ENCODE data around the gene HOXA1.

DNA sequence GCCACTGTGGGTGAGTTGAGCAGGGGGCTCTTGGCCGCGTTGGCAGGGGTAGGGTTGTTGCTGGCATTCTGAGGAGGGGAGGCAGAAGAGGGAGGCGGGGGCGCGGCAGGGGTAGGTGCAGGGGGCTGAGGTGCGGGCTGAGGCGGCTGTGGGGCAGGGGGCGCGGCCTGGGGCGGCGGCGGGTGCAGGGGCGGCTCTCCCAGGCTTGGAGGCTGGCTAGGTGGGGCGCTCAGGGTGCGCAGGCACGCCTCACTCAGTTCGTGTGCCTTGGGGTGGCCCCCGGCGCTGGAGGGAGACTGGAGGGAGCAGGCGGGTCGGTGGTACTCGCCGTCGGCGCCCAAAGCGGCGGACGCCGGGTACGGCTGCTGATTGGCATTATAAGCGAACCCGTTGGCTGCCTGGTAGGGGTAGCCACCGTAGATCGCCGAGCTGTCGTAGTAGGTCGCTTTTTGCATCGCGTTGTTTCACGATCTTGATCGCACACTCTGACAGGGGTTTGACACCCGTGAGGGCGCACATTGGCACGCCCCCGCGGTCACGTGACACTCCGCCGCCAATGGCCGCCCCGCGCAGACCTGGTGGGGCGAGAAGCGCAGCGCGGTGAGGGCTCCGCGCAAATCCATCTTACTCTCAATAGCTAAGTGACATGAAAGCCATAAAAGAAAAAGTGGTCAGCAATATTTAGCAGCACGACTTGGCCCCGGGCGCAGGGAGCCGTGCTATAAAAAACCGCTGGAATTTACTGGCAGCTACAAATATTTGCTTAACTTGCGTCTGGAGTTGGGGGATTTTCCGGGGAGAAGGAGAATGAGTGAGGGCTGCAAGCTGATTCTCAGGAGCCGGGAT is 14.6 kb upstream of the HOXA1 start:
- TF ChIP-seq, protein P1, sequence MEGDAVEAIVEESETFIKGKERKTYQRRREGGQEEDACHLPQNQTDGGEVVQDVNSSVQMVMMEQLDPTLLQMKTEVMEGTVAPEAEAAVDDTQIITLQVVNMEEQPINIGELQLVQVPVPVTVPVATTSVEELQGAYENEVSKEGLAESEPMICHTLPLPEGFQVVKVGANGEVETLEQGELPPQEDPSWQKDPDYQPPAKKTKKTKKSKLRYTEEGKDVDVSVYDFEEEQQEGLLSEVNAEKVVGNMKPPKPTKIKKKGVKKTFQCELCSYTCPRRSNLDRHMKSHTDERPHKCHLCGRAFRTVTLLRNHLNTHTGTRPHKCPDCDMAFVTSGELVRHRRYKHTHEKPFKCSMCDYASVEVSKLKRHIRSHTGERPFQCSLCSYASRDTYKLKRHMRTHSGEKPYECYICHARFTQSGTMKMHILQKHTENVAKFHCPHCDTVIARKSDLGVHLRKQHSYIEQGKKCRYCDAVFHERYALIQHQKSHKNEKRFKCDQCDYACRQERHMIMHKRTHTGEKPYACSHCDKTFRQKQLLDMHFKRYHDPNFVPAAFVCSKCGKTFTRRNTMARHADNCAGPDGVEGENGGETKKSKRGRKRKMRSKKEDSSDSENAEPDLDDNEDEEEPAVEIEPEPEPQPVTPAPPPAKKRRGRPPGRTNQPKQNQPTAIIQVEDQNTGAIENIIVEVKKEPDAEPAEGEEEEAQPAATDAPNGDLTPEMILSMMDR (IDR thresholded peaks at IDR 0.05) = peak in 1 of 6 experiments; percentile 9
- peak in 2 of 4 donors; percentile 27 to 33 for TF ChIP-seq POLR2A (IDR thresholded peaks at IDR 0.05)

All from esophagus squamous epithelium (tissue), 4 donors.